B cell (primary cell): ENCODE measurements around the gene ATP23. TPM values are rescaled to one million over a fixed set of nuclear protein-coding genes. Genes with fewer than 3 reads are reported as not detected.

Source experiments
- ATAC-seq: fragments of 200-7000 bp; cut with Tn5 transposase; one replicate; pipeline ENCODE4 v1.10.0; 2021; ENCODE audit warnings: low read depth, mild to moderate bottlenecking, moderate number of reproducible peaks, moderate library complexity
- CTCF ChIA-PET: fragments of 350-600 bp; sonication (Branson Sonifier 250); formaldehyde crosslinking; loops from one replicate; lab custom pipeline; 2021; ENCODE audit warnings: antibody characterized with exemption, inconsistent platforms; lab: Charles Lee
- POLR2A ChIA-PET: fragments of 350-600 bp; sonication (Branson Sonifier 250); formaldehyde crosslinking; loops from one replicate; lab custom pipeline; 2021; ENCODE audit warnings: antibody characterized with exemption; lab: Charles Lee
- DNase-seq: peaks from one replicate; pipeline ENCODE4 v3.0.0; 2013
- H2AFZ ChIP-seq: 2 replicates; pipeline ENCODE4 v1.6.1; 2012; ENCODE audit warnings: mild to moderate bottlenecking, low read depth, low read length; ENCODE audit not compliant: insufficient read depth, poor library complexity, severe bottlenecking
- H3K27ac ChIP-seq, 2 donors: 1 replicate in 1 of 2; 2 replicates in 1 of 2; pipeline ENCODE4 v1.5.1; 2012 to 2013; ENCODE audit warnings: low read length in 2 of 2, mild to moderate bottlenecking in 2 of 2, moderate library complexity in 1 of 2
- H3K27me3 ChIP-seq, 4 experiments: fragments of 200-600 bp in 1 of 4; sonication (generic) in 1 of 4; replicated peaks in 1 of 4; 1 replicate in 2 of 4; 2 replicates in 2 of 4; pipeline versions ENCODE4 v1.6.1 to v1.7.0; 2013 to 2016; ENCODE audit warnings: low read length in 3 of 4, mild to moderate bottlenecking in 2 of 4, mixed read lengths in 1 of 4, moderate library complexity in 1 of 4; ENCODE audit not compliant: insufficient read depth in 4 of 4, control insufficient read depth in 3 of 4; ENCODE audit errors: control extremely low read depth in 1 of 4
- H3K36me3 ChIP-seq, 2 experiments: replicated peaks in 1 of 2; 1 replicate in 1 of 2; 2 replicates in 1 of 2; pipeline versions ENCODE4 v1.6.1 to v1.7.1; 2013; ENCODE audit warnings: low read length in 1 of 2; ENCODE audit not compliant: insufficient read depth in 2 of 2, control insufficient read depth in 1 of 2; ENCODE audit errors: control extremely low read depth in 1 of 2, extremely low read depth in 1 of 2
- H3K4me1 ChIP-seq, 2 donors: fragments of 200-600 bp in 1 of 2; sonication (generic) in 1 of 2; 1 replicate in 1 of 2; 2 replicates in 1 of 2; pipeline versions ENCODE4 v1.5.1 to v1.6.1; 2013 to 2017; ENCODE audit warnings: low read length in 2 of 2; ENCODE audit not compliant: control insufficient read depth in 2 of 2, insufficient read depth in 2 of 2
- H3K4me2 ChIP-seq: replicated peaks from 2 replicates; pipeline ENCODE3; 2012; ENCODE audit warnings: mild to moderate bottlenecking, low read depth, low read length; ENCODE audit not compliant: poor library complexity, severe bottlenecking
- H3K4me3 ChIP-seq, 5 experiments: fragments of 200-600 bp in 1 of 5; sonication (generic) in 1 of 5; 1 replicate in 3 of 5; 2 replicates in 2 of 5; pipeline versions ENCODE4 v1.5.1 to v1.7.0; 2011 to 2016; ENCODE audit warnings: low read length in 4 of 5, mild to moderate bottlenecking in 4 of 5, low read depth in 2 of 5, control low read depth in 1 of 5, moderate library complexity in 1 of 5; ENCODE audit not compliant: insufficient read depth in 1 of 5; ENCODE audit errors: control extremely low read depth in 1 of 5, extremely low read depth in 1 of 5
- H3K79me2 ChIP-seq: fragments of 200-600 bp; sonication (generic); one replicate; pipeline ENCODE4 v1.6.0; 2016; ENCODE audit warnings: low read length; ENCODE audit not compliant: control insufficient read depth, insufficient read depth
- H3K9ac ChIP-seq: fragments of 200-600 bp; sonication (generic); 2 replicates; pipeline ENCODE4 v1.6.1; 2017; ENCODE audit warnings: mild to moderate bottlenecking, low read length, moderate library complexity
- H3K9me3 ChIP-seq, 3 donors: one replicate each; pipeline versions ENCODE4 v1.6.1 to v1.7.1; 2013; ENCODE audit warnings: low read length in 2 of 3; ENCODE audit not compliant: control insufficient read depth in 2 of 3, insufficient read depth in 1 of 3; ENCODE audit errors: control extremely low read depth in 1 of 3
- H4K20me1 ChIP-seq: 2 replicates; pipeline ENCODE4 v1.6.0; 2012; ENCODE audit warnings: mild to moderate bottlenecking, low read length; ENCODE audit not compliant: insufficient read depth, control insufficient read depth, poor library complexity, severe bottlenecking
- H3K27ac Mint-ChIP-seq: one replicate; pipeline ENCODE4 v1.8.0; 2021; ENCODE audit warnings: mixed read lengths
- H3K27me3 Mint-ChIP-seq: one replicate; pipeline ENCODE4 v1.8.0; 2021; ENCODE audit warnings: mixed read lengths
- H3K4me1 Mint-ChIP-seq: one replicate; pipeline ENCODE4 v1.8.0; 2021; ENCODE audit warnings: mixed read lengths
- H3K4me3 Mint-ChIP-seq: one replicate; pipeline ENCODE4 v1.8.0; 2021; ENCODE audit warnings: mixed read lengths
- H3K9me3 Mint-ChIP-seq: one replicate; pipeline ENCODE4 v1.8.0; 2022; ENCODE audit warnings: mixed read lengths; ENCODE audit not compliant: insufficient read depth
- CTCF ChIP-seq: fragments of 200-600 bp; IDR thresholded peaks from one replicate; pipeline ENCODE4 v1.8.0; 2022; ENCODE audit warnings: antibody characterized with exemption, mild to moderate bottlenecking
- EZH2 ChIP-seq: IDR thresholded peaks from 2 replicates; pipeline ENCODE4 v1.6.1; 2012; ENCODE audit warnings: borderline replicate concordance, low read depth, mild to moderate bottlenecking, moderate library complexity, low read length; ENCODE audit not compliant: insufficient read depth, poor library complexity, severe bottlenecking
- WGBS: methylation state at CpG from one replicate; pipeline ENCODE4 v1.1.5; 2013; ENCODE audit warnings: missing lambda C conversion rate; ENCODE audit not compliant: insufficient coverage; 5-methylcytosine and 5-hydroxymethylcytosine counted together
- intact Hi-C: fragments of 100-400 bp; cut with micrococcal nuclease; formaldehyde crosslinking; loops from one replicate; pipeline ENCODE4 v1.10.0; 2022
- polyA plus RNA-seq: library from polyadenylated mRNA; depleted of rRNA; stranded (reverse); fragments of >200 nt; gene quantifications from 2 replicates; pipeline ENCODE4 v1.2.3, GENCODE V29; 2012
- total RNA-seq, 2 donors: library from RNA; stranded (reverse); fragments of 120-200 nt in 1 of 2; gene quantifications; 1 replicate in 1 of 2; 2 replicates in 1 of 2; pipeline versions ENCODE4 v1.2.3 to v1.2.4, GENCODE V29; 2013 to 2022

The ATP23 gene
- total and polyA plus RNA-seq, 2 donors (not counting 1 experiment from before 2014, with no cell fraction given) = 6.2 to 16.3 TPM

GRCh38 chr12:57899010-57899662 lies 42.2 kb upstream of the ATP23 start:
- H3K4me3 ChIP-seq = peak overlapping the region in 3 of 5 experiments; percentile 29 to 39 (median 34)
- DNase-seq (peak; percentile 93), ATAC-seq (peak; percentile 82)
- peak overlapping the region; percentile 57 for H2AFZ ChIP-seq
- H3K4me3 Mint-ChIP-seq = peak overlapping the region; percentile 88
- ChIA-PET POLR2A (interaction anchor here (1.2 to 1.7 kb wide), 3 partner anchors 53 to 66 kb away, joined by 5 to 13 read pairs (median 11); partner anchors contain the start of gene CTDSP2), CTCF (interaction anchor here (0.8 to 7.2 kb wide), 17 partner anchors 12 to 441 kb away, joined by 3 to 47 read pairs (median 4); partner anchors contain the start of genes CTDSP2 and TSFM)
- no peaks in the 10 kb centered on the region for H3K79me2 ChIP-seq
- WGBS = 0% methylated on average over 7 of the region's 10 CpGs
- H3K27ac Mint-ChIP-seq = peak overlapping the region; percentile 100
- no peaks in the 10 kb centered on the region for H3K27me3 Mint-ChIP-seq
- H3K36me3 ChIP-seq = no peaks in the 10 kb centered on the region
- H3K9ac ChIP-seq = peak overlapping the region; percentile 38
- intact Hi-C loops = loop anchor here (1.0 to 5.0 kb wide), 3 partner anchors 34 to 54 kb away; partner anchors contain the start of gene ATP23
- no peaks in the 10 kb centered on the region for H3K27me3 ChIP-seq
- peaks cover 58% of the 10 kb centered on the region for H3K4me1 Mint-ChIP-seq
- H3K9me3 Mint-ChIP-seq = no peaks in the 10 kb centered on the region
- no peaks in the 10 kb centered on the region for H3K9me3 ChIP-seq
- peaks cover 57 to 60% of the 10 kb centered on the region in 2 donors for H3K4me1 ChIP-seq
- H3K4me2 ChIP-seq = peak overlapping the region; percentile 97
- no peak for TF ChIP-seq EZH2
- TF ChIP-seq CTCF = no peak
- no peaks in the 10 kb centered on the region for H4K20me1 ChIP-seq
- peak overlapping the region; percentile 96 to 97 for H3K27ac ChIP-seq

- Mint-ChIP-seq H3K4me3 (no peak overlapping the region), H3K4me1 (peaks cover 32% of the 10 kb centered on the region), H3K27ac (no peak overlapping the region), H3K27me3 (peaks cover 9% of the 10 kb centered on the region), H3K9me3 (no peaks in the 10 kb centered on the region)
- ATAC-seq (no peak), DNase-seq (no peak)
- CTCF ChIA-PET = interaction anchor here (1.0 to 8.5 kb wide), 10 partner anchors 31 to 319 kb away, joined by 3 to 182 read pairs (median 23); partner anchors contain the start of genes CTDSP2 and TSFM
- H3K9me3 ChIP-seq = no peaks in the 10 kb centered on the region
- POLR2A ChIA-PET = interaction anchor here (0.5 to 0.6 kb wide), 2 partner anchors 545 to 1273 kb away, joined by 3 to 8 read pairs; no protein-coding TSS in a partner anchor
- no peak overlapping the region for H3K4me2 ChIP-seq
- H4K20me1 ChIP-seq = no peaks in the 10 kb centered on the region
- H3K4me1 ChIP-seq = peaks cover 29 to 32% of the 10 kb centered on the region in 2 donors
- H2AFZ ChIP-seq = no peak overlapping the region
- H3K27me3 ChIP-seq = peaks cover 0 to 9% (median 4%) of the 10 kb centered on the region in 4 experiments
- no peak for TF ChIP-seq CTCF
- no peak for TF ChIP-seq EZH2
- 96% methylated on average over 2 of the region's 3 CpGs for WGBS
- H3K79me2 ChIP-seq = peaks cover 10% of the 10 kb centered on the region
- H3K4me3 ChIP-seq = no peak overlapping the region
- H3K27ac ChIP-seq = no peak overlapping the region
- H3K9ac ChIP-seq = no peak overlapping the region
- no peaks in the 10 kb centered on the region for H3K36me3 ChIP-seq
- intact Hi-C loops = no loop called here
Measured at GRCh38 chr12:57902478-57902969, 38.8 kb upstream of the ATP23 start.
